K562 (cell line): ENCODE measurements around the gene FAM107B. TPM values are rescaled to one million over a fixed set of nuclear protein-coding genes. Genes with fewer than 3 reads are reported as not detected.
A peak's percentile ranks its signal among the peaks of the same experiment; 100 is the strongest.

Source experiments
- ATAC-seq: fragments of 200-7000 bp; cut with Tn5 transposase; 3 replicates; pipeline ENCODE4 v1.9.1; 2020; ENCODE audit warnings: moderate library complexity
- BruUV-seq: library from RNA; stranded (reverse); fragments of 400-500 nt; replicated peaks from 2 replicates; lab custom pipeline; 2021; lab: Mats Ljungman, UMichigan
- CTCF ChIA-PET: fragments of 300-600 bp; formaldehyde crosslinking; extraction: SDS; loops from one replicate; lab custom pipeline; 2021; ENCODE audit warnings: low intra/inter-chr PET ratio; lab: Yijun Ruan, JAX
- POLR2A ChIA-PET: fragments of 300-600, 350-650 bp; sonication (Branson Sonifier 250); formaldehyde crosslinking; extraction: SDS; loops from one replicate; lab custom pipeline; 2021; ENCODE audit warnings: antibody characterized with exemption, inconsistent platforms; lab: Yijun Ruan, JAX
- DNase-seq, 4 experiments: peaks; one replicate each; pipeline versions ENCODE4 v3.0.0 to v3.0.0-alpha.2; 2011 to 2018; ENCODE audit warnings: low spot score in 3 of 4, mixed read lengths in 3 of 4; ENCODE audit errors: extremely low read depth in 1 of 4
- FAIRE-seq: peaks from 2 replicates; lab custom pipeline; 2011; peaks lifted over from hg19 to GRCh38; lab: Jason Lieb, UNC
- H2AFZ ChIP-seq: 2 replicates; pipeline ENCODE4 v1.6.0; 2011; ENCODE audit warnings: low read depth, low read length, control low read depth, inconsistent platforms
- H3K27ac ChIP-seq: fragments of 200-600 bp; 3 replicates; pipeline ENCODE4 v1.8.0; 2011; ENCODE audit warnings: low read depth, mild to moderate bottlenecking, control low read depth, inconsistent platforms, low read length, moderate library complexity, mixed read lengths; ENCODE audit errors: extremely low read depth
- H3K27me3 ChIP-seq, 2 experiments: fragments of 300-600 bp in 1 of 2; 2 replicates in 1 of 2; 3 replicates in 1 of 2; pipeline versions ENCODE4 v1.6.0 to v1.8.0; 2011; ENCODE audit warnings: inconsistent platforms in 2 of 2, low read length in 2 of 2, mild to moderate bottlenecking in 1 of 2, mixed read lengths in 1 of 2, moderate library complexity in 1 of 2; ENCODE audit not compliant: control insufficient read depth in 2 of 2, insufficient read depth in 2 of 2
- H3K36me3 ChIP-seq: fragments of 300-600 bp; 3 replicates; pipeline ENCODE4 v1.8.0; 2011; ENCODE audit warnings: mild to moderate bottlenecking, low read length, inconsistent platforms; ENCODE audit not compliant: control insufficient read depth, insufficient read depth
- H3K4me1 ChIP-seq, 2 experiments: fragments of 200-600 bp in 1 of 2; replicated peaks in 1 of 2; 2 replicates in 1 of 2; 3 replicates in 1 of 2; pipeline versions ENCODE4 v1.5.1 to v1.8.0; 2011; ENCODE audit warnings: inconsistent platforms in 2 of 2, low read length in 2 of 2, mild to moderate bottlenecking in 1 of 2, mixed read lengths in 1 of 2, moderate library complexity in 1 of 2; ENCODE audit not compliant: control insufficient read depth in 2 of 2, insufficient read depth in 2 of 2
- H3K4me2 ChIP-seq: 2 replicates; pipeline ENCODE4 v1.6.1; 2011; ENCODE audit warnings: low read length, control low read depth, inconsistent platforms, mixed read lengths; ENCODE audit not compliant: insufficient read depth
- H3K4me3 ChIP-seq: fragments of 200-600 bp; sonication (generic), shearing (Covaris generic); 2 replicates; pipeline ENCODE4 v1.5.1; 2016; ENCODE audit warnings: control low read depth, inconsistent platforms
- H3K79me2 ChIP-seq: fragments of 200-600 bp; 3 replicates; pipeline ENCODE4 v1.8.0; 2011; ENCODE audit warnings: low read length, inconsistent platforms; ENCODE audit not compliant: control insufficient read depth, insufficient read depth
- H3K9ac ChIP-seq, 2 experiments: 2 replicates each; pipeline versions ENCODE4 v1.6.0 to v1.6.1; 2011; ENCODE audit warnings: low read depth in 2 of 2, low read length in 2 of 2, control low read depth in 1 of 2, inconsistent platforms in 1 of 2, mild to moderate bottlenecking in 1 of 2, mixed read lengths in 1 of 2; ENCODE audit not compliant: insufficient read depth in 1 of 2
- H3K9me1 ChIP-seq: one replicate; pipeline ENCODE4 v1.6.0; 2011; ENCODE audit warnings: inconsistent platforms, mild to moderate bottlenecking, low read length, moderate library complexity; ENCODE audit not compliant: control insufficient read depth, insufficient read depth
- H3K9me3 ChIP-seq: replicated peaks from 2 replicates; pipeline ENCODE4 v1.5.1; 2011; ENCODE audit warnings: low read depth, low read length, inconsistent platforms; ENCODE audit not compliant: control insufficient read depth, insufficient read depth
- H4K20me1 ChIP-seq: replicated peaks from 2 replicates; pipeline ENCODE4 v1.6.1; 2011; ENCODE audit warnings: low read length, inconsistent platforms, mixed read lengths; ENCODE audit not compliant: control insufficient read depth, insufficient read depth
- CBX8 ChIP-seq: fragments of 200-600 bp; sonication (generic); IDR thresholded peaks from 2 replicates; pipeline ENCODE4 v1.6.1; 2012; ENCODE audit warnings: borderline replicate concordance, mixed run types, low read depth, mild to moderate bottlenecking, moderate library complexity, mixed read lengths, low read length, control low read depth, inconsistent platforms; ENCODE audit not compliant: poor library complexity, severe bottlenecking; ENCODE audit errors: extremely low read depth
- FOSL1 ChIP-seq: fragments of 200-800 bp; sonication (Bioruptor generic); conservative IDR thresholded peaks from 2 replicates; pipeline ENCODE4 v1.6.1; 2016; ENCODE audit warnings: missing genetic modification characterization, missing compliant biosample characterization
- JUN ChIP-seq, 2 experiments: sonication (generic) in 1 of 2; formaldehyde crosslinking in 1 of 2; IDR thresholded peaks; 2 replicates each; pipeline versions ENCODE4 v1.6.1 to v1.8.0; 2012 to 2022; ENCODE audit warnings: borderline replicate concordance in 2 of 2, mild to moderate bottlenecking in 2 of 2, improper control_type of control experiment in 1 of 2, low read depth in 1 of 2, low read length in 1 of 2, missing genetic modification reagents in 1 of 2
- JUNB ChIP-seq: fragments of 450-650 bp; formaldehyde crosslinking; conservative IDR thresholded peaks from 2 replicates; pipeline ENCODE4 v1.4.0; 2020; ENCODE audit warnings: mild to moderate bottlenecking
- MXI1 ChIP-seq: IDR thresholded peaks from 2 replicates; pipeline ENCODE4 v1.6.1; 2011; ENCODE audit warnings: low read depth, mild to moderate bottlenecking, improper control_type of control experiment, low read length
- NFIX ChIP-seq: fragments of 250-450 bp; sonication (Bioruptor Pico); IDR thresholded peaks from 2 replicates; pipeline ENCODE4 v1.4.0; 2020; ENCODE audit warnings: low read depth, mild to moderate bottlenecking, moderate library complexity
- PCBP2 ChIP-seq: fragments of 200-400 bp; formaldehyde crosslinking; IDR thresholded peaks from 2 replicates; pipeline ENCODE4 v1.6.1; 2018; ENCODE audit warnings: low read length, low read depth, mild to moderate bottlenecking, moderate library complexity; ENCODE audit not compliant: poor library complexity, severe bottlenecking
- ZKSCAN1 ChIP-seq: fragments of 150-350 bp; IDR thresholded peaks from 2 replicates; pipeline ENCODE4 v1.6.1; 2016; ENCODE audit warnings: low read depth, low read length
- WGBS: fragments of 100-300 bp; shearing (Covaris generic); methylation state at CpG from one replicate; pipeline ENCODE4 v1.1.6; 2016; ENCODE audit warnings: low coverage, mixed read lengths; ENCODE audit not compliant: insufficient coverage; ENCODE audit errors: missing lambda C conversion rate; 5-methylcytosine and 5-hydroxymethylcytosine counted together
- in situ Hi-C: fragments of 300-500 bp; cut with MboI; formaldehyde crosslinking; loops from 4 replicates; pipeline ENCODE4 v1.15.0; 2018; ENCODE audit warnings: inconsistent platforms, mixed read lengths
- intact Hi-C: fragments of 100-400 bp; cut with micrococcal nuclease; formaldehyde crosslinking; loops from 2 replicates; pipeline ENCODE4 v1.14.2; 2022
- polyA plus RNA-seq, 8 experiments: library from polyadenylated mRNA; depleted of rRNA in 4 of 8; stranded (reverse) in 5 of 8; unstranded in 3 of 8; fragments of >200 nt; fragmentation: Nextera tagmentation in 2 of 8; fragmentation: Illumina TruSeq in 1 of 8; extraction: Ambion mirVana in 2 of 8; extraction: Trizol in 1 of 8; gene quantifications; 2 replicates each; pipeline versions ENCODE4 v1.2.1 to v1.2.3, GENCODE V29; 2011 to 2014; ENCODE audit warnings: inconsistent platforms in 1 of 8, missing spikeins in 1 of 8
- total RNA-seq, 7 experiments: library from RNA; depleted of rRNA in 6 of 7; stranded (reverse); fragments of >200 nt in 6 of 7; fragmentation: Illumina TruSeq in 2 of 7; extraction: Trizol in 2 of 7; gene quantifications; 2 replicates each; pipeline versions ENCODE4 v1.2.1 to v1.2.3, GENCODE V29; 2011 to 2021; ENCODE audit warnings: low replicate concordance in 1 of 7
- TF ChIP-seq, protein P1 (sequence below): fragments of 250-450 bp; sonication (Bioruptor Pico); IDR thresholded peaks from 2 replicates; pipeline ENCODE4 v1.8.0; 2022; ENCODE audit warnings: inconsistent platforms, mild to moderate bottlenecking, moderate library complexity, borderline replicate concordance
- TF ChIP-seq, protein P2 (sequence below): fragments of 450-650 bp; formaldehyde crosslinking; IDR thresholded peaks from 2 replicates; pipeline ENCODE4 v1.4.0; 2022; ENCODE audit warnings: mild to moderate bottlenecking, moderate library complexity
- TF ChIP-seq, protein P3 (sequence below), 3 experiments: fragments of 200-800 bp in 1 of 3; fragments of 250-450 bp in 1 of 3; fragments of 450-650 bp in 1 of 3; sonication (Bioruptor Pico) in 1 of 3; sonication (Bioruptor generic) in 1 of 3; formaldehyde crosslinking in 1 of 3; IDR thresholded peaks; 2 replicates each; pipeline versions ENCODE4 v1.6.1 to v1.8.0; 2016 to 2022; ENCODE audit warnings: mild to moderate bottlenecking in 2 of 3, missing genetic modification characterization in 2 of 3, missing compliant biosample characterization in 1 of 3, moderate library complexity in 1 of 3

Gene FAM107B
- total and polyA plus RNA-seq, 9 of the 15 experiments (the other 6 are each of a cell fraction or from before 2014, with no cell fraction given) = 0.40 to 2.8 (median 1.4) TPM

GRCh38 chr10:14601872-14602725, 172.6 kb downstream of the FAM107B start:
- Histone ChIP-seq H3K79me2 (no peaks in the 10 kb centered on the region), H3K9me3 (no peaks in the 10 kb centered on the region), H3K4me3 (no peak overlapping the region), H3K9ac (no peak overlapping the region), H2AFZ (no peak overlapping the region), H3K27ac (no peak overlapping the region), H3K36me3 (no peaks in the 10 kb centered on the region), H3K4me1 (peaks cover 0 to 12% of the 10 kb centered on the region in 2 experiments; a peak in 2 of 5 replicates), H3K4me2 (no peak overlapping the region), H4K20me1 (no peaks in the 10 kb centered on the region), H3K9me1 (no peaks in the 10 kb centered on the region), H3K27me3 (peaks cover 17 to 46% of the 10 kb centered on the region in 2 experiments)
- in situ Hi-C loops = no loop called here
- 2% methylated on average over 16 of the region's 16 CpGs for WGBS
- ChIA-PET CTCF (no interaction called here), POLR2A (no interaction called here)
- ATAC-seq (peak; percentile 27; the same call in 2 of the 3 replicates), DNase-seq (peak in 3 of 4 experiments; percentile 8 to 25 (median 13)), FAIRE-seq (peak; percentile 51)
- intact Hi-C loops = no loop called here
- no TSS peak for BruUV-seq
- TF ChIP-seq MXI1 (no peak), PCBP2 (no peak), CBX8 (peak; percentile 5), FOSL1 (tag) (peak; percentile 80), JUN (IDR thresholded peaks at IDR 0.05; ENCODE audit: borderline replicate concordance, low read depth, low read length) (0 out of 2 replicates have a peak, but pooled peaks have one; percentile 44), JUN (CRISPR knock-in tag; IDR thresholded peaks at IDR 0.05; ENCODE audit: borderline replicate concordance) (no peak), ZKSCAN1 (no peak), JUNB (CRISPR knock-in tag) (peak; percentile 55; the same call in 1 of the 2 replicates), NFIX (CRISPR knock-in tag) (no peak)
- TF ChIP-seq, protein P1, sequence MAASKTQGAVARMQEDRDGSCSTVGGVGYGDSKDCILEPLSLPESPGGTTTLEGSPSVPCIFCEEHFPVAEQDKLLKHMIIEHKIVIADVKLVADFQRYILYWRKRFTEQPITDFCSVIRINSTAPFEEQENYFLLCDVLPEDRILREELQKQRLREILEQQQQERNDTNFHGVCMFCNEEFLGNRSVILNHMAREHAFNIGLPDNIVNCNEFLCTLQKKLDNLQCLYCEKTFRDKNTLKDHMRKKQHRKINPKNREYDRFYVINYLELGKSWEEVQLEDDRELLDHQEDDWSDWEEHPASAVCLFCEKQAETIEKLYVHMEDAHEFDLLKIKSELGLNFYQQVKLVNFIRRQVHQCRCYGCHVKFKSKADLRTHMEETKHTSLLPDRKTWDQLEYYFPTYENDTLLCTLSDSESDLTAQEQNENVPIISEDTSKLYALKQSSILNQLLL (CRISPR knock-in tag) = no peak
- TF ChIP-seq, protein P2, sequence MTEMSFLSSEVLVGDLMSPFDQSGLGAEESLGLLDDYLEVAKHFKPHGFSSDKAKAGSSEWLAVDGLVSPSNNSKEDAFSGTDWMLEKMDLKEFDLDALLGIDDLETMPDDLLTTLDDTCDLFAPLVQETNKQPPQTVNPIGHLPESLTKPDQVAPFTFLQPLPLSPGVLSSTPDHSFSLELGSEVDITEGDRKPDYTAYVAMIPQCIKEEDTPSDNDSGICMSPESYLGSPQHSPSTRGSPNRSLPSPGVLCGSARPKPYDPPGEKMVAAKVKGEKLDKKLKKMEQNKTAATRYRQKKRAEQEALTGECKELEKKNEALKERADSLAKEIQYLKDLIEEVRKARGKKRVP = peak; percentile 95
- TF ChIP-seq, protein P3, sequence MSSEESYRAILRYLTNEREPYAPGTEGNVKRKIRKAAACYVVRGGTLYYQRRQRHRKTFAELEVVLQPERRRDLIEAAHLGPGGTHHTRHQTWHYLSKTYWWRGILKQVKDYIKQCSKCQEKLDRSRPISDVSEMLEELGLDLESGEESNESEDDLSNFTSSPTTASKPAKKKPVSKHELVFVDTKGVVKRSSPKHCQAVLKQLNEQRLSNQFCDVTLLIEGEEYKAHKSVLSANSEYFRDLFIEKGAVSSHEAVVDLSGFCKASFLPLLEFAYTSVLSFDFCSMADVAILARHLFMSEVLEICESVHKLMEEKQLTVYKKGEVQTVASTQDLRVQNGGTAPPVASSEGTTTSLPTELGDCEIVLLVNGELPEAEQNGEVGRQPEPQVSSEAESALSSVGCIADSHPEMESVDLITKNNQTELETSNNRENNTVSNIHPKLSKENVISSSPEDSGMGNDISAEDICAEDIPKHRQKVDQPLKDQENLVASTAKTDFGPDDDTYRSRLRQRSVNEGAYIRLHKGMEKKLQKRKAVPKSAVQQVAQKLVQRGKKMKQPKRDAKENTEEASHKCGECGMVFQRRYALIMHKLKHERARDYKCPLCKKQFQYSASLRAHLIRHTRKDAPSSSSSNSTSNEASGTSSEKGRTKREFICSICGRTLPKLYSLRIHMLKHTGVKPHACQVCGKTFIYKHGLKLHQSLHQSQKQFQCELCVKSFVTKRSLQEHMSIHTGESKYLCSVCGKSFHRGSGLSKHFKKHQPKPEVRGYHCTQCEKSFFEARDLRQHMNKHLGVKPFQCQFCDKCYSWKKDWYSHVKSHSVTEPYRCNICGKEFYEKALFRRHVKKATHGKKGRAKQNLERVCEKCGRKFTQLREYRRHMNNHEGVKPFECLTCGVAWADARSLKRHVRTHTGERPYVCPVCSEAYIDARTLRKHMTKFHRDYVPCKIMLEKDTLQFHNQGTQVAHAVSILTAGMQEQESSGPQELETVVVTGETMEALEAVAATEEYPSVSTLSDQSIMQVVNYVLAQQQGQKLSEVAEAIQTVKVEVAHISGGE (CRISPR knock-in tag; IDR thresholded peaks at IDR 0.05) = peak in 1 of 3 experiments; percentile 65; a peak in 2 of 6 replicates
